Measurements from ENCODE around the gene SLC5A1.
"Not testable (repeated sequence)": the region's sequence is repeated elsewhere in the genome, so short reads cannot be mapped to it uniquely, and the experiment has no call there.

SLC5A1 gene

DNA sequence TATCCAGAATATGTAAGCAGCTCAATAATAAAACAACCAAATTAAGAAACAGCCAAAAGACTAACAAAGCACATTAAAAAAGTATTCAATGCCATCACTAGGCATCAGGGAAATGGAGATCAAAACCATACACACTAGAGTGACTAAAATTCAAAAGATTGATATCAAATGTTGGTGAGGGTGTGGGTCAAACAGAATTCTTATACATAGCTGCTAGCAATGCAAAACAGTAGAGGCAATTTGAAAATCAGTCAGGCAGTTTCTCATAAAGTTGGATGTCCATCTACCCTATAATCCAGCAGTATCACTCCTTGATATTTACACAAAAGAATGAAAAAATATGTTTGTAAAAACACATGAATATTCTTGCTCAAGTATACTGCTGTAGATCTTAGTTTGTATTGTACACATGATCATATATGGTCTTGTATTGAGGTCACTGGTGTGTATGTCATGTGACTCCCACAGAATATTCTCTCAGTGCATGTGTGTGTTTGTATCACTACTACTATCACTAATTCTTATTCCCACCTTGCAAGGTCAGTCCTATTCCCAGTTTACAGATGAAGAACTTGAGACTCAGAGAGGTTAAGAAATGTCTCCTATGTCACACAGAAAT lies 54.9 kb downstream of the SLC5A1 start:
- no peak for DNase-seq

DNA sequence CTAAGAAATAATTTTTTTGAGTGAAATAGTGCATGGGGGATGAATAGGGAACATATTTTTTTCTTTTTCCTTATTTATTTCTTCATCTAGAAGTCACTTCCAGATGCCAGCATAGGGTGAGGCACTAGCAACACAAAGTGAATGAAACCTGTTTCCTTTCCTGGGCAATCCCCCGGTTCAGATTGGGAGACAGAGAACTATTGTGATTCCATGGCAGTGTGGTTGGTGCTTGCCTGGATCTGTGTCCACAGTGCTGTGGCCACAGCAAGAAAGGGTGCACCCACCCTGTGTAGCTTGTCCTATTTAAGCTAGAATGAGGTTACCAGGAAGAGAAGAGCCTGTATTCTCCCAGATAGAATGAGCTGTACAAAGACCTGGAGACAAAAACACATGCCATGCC lies 57.6 kb downstream of the SLC5A1 start:
- DNase-seq = no peak

DNA sequence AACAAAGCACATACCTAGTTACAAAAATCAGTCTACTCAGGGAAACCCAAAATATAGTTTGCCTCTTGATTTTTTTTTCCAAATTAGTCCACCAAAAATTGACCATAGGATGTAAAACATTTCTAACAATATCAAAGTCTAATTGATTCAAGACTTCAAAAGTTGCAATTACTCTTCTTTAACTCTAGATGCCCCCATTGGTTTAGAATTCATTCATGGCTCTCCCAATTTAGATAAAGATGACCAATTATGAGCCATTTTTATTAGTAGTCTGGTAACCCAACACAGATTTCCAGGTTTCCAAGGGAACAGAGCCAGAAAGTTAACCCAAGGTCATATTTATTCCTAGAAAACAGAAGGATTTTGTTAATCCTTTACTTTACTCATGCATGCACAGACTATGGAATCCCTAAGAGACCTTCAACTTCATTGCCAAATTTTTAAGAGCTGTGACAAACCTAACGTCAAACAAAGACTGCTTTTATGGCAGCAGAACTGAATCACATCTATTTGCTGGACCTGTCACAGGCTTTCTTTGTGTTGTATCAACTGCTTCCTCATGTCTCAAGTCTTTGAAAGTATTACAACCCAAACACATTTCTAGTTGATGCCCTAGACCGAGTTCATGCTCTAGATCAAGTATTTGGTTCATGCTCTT lies 60.7 kb downstream of the SLC5A1 start:
- peak in 1 of 2 donors; percentile 39 for DNase-seq

DNA sequence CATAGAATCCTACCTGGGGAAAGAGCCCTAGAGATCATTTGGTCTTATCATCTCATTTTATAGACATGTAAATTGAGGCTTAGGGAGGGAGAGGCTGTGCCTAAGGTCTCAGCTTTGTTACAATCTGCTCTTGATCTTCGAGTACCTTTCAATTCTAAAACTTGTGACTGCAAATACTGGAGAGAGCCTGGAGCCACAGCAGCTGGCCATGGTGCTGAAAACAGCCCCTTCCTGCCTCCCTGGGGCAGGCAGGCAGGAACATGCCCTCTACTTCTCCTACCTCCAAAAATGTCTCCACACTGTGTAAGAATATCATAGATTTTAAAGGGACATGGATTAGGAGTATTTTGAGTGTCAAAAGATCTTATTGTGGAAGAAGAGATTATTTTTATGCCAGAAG lies 63.9 kb downstream of the SLC5A1 start:
- no peak for DNase-seq

DNA sequence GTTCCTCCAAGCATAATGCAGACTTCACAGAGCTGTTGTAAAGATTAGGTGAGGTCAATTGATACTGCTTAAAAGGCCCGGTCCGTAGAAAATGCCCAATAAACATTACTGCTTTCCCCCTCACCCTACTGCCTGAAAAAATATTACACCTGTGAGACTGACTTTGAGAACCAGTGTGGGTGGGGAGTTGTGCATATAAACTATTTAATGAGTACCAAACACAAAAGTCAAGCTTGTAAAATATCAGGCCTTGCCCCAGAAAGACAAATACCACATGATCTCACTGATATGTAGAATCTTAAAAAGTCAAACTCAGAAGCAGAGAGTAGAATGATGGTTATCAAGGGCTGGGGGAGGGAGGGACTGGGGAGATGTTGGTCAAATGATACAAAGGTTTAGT lies 69.3 kb downstream of the SLC5A1 start:
- no peak for DNase-seq

DNA sequence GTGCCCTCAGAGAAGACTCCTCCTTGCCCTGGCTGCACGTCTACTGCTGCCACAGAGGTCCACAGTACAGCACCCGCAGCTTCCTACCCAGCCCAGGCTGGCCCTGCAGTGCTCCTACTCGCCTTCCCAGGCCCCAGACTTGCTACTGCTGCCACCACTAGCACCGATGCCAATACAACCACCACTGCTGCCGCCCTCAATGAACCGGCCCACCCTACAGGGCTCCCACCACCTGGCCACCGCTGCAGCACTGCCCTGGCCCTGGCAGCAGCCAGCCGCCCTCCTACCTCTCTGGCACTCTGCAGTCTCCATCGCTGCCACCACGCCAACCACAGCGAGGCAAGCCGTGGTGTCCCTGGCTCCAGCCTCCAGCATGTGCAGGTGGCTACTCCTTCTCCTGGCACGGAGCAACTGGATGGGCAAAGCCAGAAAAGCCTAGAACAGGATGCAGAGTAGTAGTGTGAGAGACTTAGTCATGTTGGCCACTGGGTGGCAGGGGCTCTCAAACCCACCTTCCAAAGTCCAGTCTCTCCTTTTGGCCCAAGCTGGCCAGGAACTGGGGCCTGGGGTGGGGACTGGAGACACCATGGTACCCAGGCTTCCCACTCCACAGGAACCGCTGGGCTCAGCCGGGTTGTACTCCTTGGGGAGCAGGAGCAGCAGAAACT lies 76.6 kb downstream of the SLC5A1 start:
- no peak for DNase-seq

DNA sequence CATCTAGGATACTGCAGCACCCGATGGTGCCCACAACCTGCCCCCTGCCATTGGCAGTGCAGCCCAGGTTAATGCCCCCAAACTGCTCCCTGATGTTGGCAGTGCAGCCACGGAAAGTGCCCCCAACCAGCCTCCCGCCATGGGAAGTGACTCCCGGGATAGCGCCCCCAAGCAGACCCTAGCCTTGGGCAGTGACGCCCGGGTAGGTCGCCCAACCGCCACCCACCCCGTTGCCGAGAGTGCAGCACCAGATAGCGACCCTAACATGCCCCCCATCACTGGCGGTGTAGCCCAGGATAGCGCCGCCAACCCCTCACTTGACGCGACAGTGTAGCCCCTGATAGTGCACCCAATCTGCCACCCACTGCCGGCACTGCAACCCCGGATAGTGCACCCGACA lies 77.5 kb downstream of the SLC5A1 start:
- no peak for DNase-seq

DNA sequence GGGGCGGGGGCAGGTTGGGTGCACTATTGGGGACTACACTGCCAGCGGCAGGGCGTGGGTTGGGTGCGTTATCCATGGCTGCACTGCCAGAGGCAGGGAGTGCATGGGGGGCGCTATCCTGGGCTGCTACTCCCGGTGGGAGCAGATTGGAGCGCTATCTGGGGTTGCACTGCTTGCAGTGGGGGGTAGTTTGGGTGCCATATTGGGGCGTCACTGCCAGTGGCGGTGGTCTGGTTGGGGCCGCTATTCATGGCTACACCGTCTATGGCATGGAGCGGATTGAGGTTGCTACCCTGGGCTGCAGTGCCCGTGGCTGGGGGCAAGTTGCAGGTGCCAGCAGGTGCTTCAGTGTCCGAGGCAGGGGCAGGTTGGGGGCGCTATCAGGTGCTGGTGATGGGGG lies 79.8 kb downstream of the SLC5A1 start:
- DNase-seq = no peak

DNA sequence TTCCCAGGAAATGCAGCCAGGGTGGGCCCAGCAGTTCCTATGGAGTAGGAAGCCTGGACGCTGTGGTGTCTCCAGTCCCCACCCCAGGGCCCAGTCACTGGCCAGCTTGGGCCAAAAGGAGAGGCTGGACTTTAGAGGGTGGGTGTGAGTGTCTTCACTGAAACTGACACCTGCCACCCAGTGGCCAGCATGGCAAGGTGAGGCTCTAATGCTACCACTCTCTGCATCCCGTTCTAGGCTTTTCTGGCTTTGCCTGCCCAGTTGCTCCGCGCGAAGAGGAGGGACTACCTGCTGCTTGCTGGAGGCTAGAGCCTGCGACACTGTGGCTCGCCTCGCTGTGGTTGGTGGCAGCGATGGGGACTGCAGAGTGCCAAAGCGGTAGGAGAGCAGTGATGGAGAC lies 80.6 kb downstream of the SLC5A1 start:
- no peak for DNase-seq

DNA sequence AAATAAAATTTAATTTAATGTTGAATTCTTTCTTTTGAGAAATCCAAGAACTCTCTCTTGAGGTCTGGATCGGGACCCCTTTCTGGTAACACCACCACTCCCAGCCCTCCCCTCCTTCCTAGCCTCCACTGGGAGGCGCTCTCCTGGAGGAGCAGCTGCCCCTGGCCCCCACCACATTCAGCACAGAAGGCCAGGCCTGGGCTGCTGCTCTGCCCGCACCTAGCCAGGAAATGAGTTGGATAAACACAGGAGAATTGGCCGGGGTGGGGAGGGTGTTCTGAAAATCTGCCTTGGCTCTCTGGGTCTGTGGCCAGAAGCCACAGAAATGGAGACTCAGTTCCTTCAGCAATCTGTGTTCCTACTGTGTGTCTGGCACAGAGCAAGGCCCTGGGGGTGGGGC lies 84.8 kb downstream of the SLC5A1 start:
- no peak for DNase-seq

DNA sequence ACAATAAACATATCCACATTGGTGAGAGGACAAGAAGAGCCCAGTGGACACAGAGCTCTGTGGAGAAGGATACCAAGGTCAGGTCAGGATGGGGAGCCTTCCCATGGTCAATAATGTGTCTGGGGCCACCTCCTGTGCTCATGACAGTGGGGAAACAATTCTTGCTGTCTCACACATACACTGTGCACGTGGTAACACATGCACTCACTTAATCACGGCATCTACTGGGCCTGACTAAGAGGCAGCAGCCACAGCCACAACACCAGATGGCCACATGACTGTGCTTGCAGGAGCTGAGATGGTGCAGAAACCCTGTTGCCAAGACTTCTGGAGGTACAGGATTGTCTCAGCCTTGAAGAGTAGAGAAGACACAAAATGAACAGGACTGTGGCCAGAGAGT lies 87.4 kb downstream of the SLC5A1 start:
- no peak for DNase-seq

DNA sequence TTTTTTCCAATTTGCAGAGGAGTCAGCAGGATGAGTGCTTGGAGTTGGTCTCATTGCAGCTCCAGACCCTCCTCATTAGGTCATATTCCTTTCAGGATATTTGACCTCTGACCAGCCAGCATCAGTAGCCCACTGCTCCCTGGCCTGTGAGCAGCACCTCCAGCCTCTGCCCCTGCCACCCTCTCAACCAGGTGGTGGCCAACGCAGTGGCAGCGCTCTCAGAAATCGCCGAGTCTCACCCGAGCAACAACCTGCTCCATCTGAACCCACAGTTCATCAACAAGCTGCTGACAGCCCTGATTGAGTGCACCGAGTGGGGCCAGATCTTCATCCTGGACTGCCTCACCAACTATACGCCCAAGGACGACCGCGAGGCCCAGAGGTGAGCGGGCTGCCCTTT lies 89.1 kb downstream of the SLC5A1 start:
- no peak for DNase-seq

DNA sequence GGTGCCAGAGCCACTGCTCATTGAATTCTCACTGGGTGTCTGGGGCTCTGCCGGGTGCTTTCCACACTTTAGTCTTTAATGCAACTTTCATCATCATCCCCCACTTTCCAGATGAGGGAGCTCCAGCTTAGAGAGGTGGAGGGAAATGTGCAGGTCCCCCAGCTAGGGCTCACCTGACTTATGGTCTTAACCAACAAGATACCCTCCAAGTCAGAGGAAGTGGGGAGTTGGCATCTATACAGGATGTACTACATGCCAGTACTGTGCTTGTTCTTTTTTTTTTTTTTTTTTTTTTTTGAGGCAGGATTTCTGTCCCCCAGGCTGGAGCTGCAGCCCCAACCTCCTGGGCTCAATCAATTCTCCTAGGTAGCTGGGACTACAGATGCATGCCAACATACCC lies 89.7 kb downstream of the SLC5A1 start:
- no peak for DNase-seq

DNA sequence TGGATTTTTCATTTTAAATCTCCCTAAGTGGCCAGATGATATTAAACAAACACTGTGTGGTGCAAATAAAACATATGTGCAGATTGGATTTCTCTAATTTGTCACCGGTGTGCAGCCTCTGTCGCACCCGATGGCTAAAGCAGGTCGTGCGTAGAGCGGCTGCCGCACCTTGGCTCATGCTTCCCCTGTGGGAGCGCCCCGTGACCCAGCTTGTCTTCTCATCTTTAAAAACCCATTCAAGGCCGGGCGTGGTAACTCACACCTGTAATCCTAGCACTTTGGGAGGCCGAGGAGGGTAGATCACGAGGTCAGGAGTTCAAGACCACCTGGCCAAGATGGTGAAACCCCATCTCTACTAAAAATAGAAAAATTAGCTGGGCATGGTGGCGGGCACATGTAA lies 91.7 kb downstream of the SLC5A1 start:
- not testable (repeated sequence) for DNase-seq

DNA sequence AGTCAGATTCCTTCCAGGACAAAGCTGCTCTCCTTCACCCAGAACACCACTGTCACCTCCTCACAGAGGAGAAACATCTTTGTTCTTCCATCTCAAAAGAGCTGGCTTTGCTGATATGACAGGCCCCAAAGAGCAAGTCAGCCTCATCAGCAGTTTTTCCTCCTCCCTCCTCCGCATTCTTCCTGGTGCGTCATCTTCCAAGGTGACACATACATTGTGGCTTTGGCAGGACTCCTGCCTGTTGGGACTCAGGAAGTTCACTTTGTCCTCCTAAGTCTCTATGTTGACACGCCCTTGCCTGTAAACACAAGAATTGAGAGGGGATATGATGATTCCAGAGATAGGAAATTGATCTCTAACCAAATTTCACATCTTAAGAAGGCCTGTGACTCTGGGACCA lies 92.9 kb downstream of the SLC5A1 start:
- not testable (repeated sequence) for DNase-seq

DNA sequence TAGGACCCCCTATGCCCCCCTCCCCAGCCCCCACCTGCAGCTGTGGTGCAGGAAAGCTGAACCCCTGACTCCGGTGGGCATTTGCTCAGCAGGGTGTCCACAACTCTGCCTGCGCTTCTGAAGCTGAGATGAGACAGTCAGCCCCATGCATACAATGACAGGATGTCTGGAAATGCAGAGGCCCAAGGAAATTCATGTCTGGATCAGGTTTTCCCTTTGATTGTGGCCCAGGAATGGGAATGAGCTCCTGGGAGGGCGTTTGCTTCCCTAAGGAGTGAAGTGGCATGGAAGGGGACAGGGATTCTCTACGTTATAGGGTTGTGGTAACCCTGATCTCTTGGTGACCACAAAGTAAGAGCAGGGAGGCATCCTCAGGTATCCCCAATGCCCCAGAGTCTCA lies 93.8 kb downstream of the SLC5A1 start:
- DNase-seq = not testable (repeated sequence)

DNA sequence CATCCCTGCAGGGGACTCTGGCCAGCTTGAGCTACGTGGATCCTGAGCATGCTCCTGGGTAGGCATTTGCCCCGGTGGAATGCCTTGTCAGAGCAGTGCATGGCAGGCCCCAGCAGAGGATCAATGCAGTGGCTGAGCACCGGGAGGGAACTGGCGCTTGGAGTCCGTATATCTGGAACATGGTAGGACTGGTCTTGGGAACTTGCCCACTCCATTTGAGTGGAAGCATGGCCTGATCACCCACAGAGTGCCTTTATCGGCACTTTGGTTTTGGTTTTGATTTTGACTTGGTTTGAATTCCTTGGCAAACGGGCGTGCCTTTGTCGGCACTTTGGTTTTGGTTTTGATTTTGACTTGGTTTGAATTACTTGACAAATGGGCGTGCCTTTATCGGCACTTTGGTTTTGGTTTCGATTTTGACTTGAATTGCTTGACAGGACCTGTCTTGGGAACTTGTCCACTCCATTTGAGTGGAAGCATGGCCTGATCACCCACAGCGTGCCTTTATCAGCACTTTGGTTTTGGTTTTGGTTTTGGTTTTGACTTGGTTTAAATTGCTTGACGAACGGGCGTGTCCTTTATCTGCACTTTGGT lies 94.8 kb downstream of the SLC5A1 start:
- peak; percentile 65 to 84 for DNase-seq

DNA sequence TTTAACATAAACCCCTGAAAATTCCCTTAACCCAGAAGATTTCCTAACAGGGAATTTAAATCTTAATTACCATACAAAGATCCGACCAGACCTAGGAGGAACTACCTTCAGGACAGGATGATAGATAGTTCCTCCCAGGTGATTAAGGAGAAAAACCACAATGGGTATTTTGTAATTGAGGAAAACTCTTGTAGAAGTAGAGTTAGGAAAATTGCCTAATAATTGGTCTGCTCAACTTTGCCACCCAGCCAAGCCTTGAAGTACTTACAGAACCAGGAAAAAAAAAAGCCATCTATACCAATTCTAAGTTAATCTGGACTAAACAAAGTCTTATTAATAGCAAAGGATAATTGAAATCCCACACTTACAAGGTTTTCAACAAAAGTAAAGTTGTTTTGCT lies 95.5 kb downstream of the SLC5A1 start:
- DNase-seq = not testable (repeated sequence)

DNA sequence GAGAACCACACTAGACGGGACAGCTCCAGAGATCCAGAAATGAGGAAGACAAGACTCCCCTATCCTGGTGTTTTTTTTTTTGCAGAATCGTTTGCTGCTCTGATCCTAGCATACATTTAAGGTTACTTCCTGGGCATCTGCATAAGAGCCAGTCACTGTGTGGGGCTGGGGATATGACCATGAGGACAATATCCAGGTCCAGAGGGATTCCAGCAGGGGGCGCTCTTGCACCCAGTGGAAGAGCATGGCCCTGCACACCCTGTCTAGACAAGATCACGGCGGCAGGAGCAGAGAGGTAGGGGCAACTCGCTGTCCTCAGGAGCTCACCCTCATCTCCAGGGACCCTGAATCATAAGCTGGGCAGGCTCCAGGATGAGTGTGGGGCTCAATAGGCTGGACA lies 97.6 kb downstream of the SLC5A1 start:
- DNase-seq = peak in 1 of 2 donors; percentile 33

DNA sequence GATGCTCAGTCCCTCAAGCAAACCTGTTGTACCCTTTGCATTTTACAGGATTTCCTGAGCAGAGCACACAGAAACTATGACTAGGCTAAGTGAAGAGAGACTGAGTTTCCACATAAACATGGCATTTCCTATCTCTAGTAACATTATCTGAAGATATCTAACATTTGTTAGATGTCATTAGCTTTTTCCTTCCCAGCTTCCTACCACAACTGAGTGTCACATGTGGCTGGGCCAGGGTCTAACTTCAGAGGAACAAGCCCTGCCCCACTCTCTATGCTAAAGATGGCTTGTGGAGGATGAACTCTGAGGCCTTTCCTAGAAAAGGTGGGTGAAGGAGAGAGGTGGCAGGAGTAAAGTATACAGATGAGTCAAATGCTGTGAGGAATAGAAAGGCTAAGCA lies 99.5 kb downstream of the SLC5A1 start:
- no peak for DNase-seq

DNA sequence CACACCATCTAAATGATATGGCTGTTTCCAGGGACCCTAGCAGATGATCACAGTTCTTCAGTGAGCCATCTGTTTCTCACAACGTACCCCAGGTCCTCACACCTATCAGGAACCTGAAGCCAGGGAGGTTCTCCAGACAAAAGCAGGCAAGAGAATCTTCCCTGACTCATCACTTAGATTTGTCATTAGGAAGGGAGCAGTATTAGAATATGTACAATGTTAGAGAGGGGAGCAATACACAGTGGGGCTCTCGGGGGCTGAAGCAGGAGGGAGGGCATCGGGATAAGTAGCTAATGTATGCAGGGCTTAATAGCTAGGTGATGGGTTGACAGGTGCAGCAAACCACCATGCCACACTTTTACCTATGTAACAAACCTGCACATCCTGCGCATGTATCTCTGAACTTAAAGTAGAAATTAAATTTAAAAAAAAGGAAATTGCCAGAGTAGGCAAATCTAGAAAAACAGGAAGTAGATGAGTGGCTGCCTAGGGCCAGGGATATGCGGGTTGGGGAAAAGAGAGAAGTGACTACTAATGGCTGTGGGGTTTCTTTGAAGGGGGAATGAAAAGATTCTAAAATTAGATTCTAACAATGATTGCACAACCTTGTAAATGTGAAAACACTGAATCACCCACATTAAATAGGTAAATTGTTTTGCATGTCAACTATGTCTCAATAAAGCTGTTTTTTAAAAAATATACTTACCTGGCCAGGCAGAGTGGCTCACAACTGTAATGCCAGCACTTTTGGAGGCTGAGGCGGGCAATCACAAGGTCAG lies 101.6 kb downstream of the SLC5A1 start:
- peak in 1 of 2 donors; percentile 61 for DNase-seq

DNA sequence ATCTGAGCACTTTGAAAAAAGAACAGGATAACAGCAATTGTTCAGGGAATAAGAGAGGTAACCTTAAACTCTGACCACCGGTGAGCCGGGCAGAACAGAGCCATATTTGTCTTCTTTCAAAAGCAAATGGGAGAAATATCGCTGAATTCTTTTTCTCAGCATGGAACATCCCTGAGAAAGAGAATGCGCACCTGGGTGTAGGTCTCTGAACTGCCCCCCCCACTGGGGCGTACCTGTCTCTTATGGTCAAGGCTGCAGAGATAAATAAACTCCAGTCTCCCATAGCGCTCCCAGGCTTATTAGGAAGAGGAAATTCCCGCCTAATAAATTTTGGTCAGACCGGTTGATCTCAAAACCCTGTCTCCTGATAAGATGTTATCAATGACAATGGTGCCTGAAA lies 104.1 kb downstream of the SLC5A1 start:
- DNase-seq = not testable (repeated sequence)

DNA sequence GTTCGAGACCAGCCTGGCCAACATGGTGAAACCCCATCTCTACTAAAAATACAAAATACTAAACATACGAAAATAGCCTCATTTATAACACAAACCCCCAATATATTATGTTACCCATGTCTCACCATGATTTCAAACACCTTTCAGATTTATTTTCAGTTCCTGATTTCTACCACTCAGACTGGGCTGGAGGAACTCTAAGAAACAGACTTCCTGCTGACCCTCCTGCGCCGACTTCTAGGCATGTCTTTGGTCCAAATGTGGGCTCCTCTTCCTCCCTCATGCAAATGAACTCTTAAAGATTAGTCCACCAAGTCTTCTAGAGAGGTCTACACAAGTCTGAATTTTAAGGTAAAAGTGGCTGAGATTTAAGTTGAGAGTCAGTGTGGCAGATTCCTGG lies 105.3 kb downstream of the SLC5A1 start:
- DNase-seq = not testable (repeated sequence)

All from CD4-positive, alpha-beta T cell treated with Interleukin-1 beta for 1 hour (primary cell).